ENCODE data around the gene RIN2.

RIN2 gene

DNA sequence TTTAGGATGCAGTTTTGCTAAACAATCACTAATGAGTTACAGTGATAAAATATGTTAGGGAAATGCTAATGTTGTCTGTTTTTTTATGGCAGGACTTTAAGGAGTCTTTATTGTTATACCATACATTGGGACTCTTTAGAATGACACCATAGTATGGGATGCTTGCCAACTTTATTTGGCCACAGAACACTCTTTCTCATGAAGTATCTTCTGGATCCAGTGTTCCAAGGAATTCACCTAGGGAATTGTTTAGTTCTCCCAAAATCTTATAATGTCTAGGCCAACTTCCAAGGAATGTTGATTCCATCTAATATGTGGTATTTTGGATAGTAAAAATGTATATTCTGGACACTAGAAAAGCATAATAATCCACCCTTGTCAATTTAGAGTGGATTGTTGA, 3.3 kb downstream of the RIN2 start:
- no peak overlapping the region for H3K4me3 ChIP-seq (ENCODE audit: low read length)
- no peak for TF ChIP-seq CTCF (IDR thresholded peaks at IDR 0.05; ENCODE audit: insufficient read depth, low read depth, low read length, missing control alignments)
- no peak for DNase-seq (ENCODE audit: low read depth)

- no peak overlapping the region for H3K4me3 ChIP-seq (ENCODE audit: low read length)
- no peak for DNase-seq (ENCODE audit: low read depth)
- TF ChIP-seq CTCF (IDR thresholded peaks at IDR 0.05; ENCODE audit: insufficient read depth, low read depth, low read length, missing control alignments), result no peak
These were observed 3.8 kb downstream of the RIN2 start for GRCh38 chr20:19761841-19762240.

DNA sequence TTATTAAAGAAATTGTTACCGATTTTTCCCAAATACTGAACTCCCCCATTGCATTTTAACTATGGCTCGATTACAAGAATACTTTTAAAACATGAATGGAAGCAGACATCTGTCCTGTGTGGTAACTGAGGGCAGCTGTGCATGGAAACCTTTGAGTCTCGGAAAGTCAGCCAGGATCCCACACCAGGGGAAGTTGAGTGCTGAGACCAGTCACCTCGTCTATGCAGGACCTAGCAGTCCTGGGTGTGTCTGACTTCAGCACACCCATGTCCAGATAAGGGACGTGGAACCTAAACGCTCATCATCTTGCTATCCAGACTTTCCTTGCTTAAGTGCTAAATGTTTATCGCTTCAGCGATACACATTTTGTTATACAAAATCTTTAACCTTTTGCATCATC, 6.1 kb downstream of the RIN2 start:
- TF ChIP-seq CTCF (IDR thresholded peaks at IDR 0.05; ENCODE audit: insufficient read depth, low read depth, low read length, missing control alignments), result no peak
- H3K4me3 ChIP-seq (ENCODE audit: low read length), result no peak overlapping the region
- no peak for DNase-seq (ENCODE audit: low read depth)

GRCh38 chr20:19765266-19765665, 7.2 kb downstream of the RIN2 start:
- TF ChIP-seq CTCF (IDR thresholded peaks at IDR 0.05; ENCODE audit: insufficient read depth, low read depth, low read length, missing control alignments), result no peak
- DNase-seq (ENCODE audit: low read depth), result no peak
- no peak overlapping the region for H3K4me3 ChIP-seq (ENCODE audit: low read length)

DNA sequence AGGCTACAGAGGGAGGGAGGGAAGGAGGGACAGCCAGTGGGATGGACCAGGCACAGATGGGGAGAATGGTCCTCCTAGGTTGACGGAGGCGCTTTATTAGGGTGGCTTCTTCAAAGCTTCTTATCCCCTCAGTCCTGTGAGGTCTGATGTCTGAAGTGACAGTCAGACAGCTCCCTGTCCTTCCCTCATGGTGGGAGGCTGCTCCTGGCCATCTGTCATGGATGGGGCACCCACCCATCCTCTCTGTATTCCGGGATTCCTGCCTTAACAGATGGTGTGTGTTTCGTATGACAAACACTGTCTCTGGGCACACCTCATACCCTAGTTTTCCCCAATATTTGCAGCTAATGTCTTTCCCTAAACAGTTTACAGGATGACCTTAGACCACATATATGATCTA, 7.9 kb downstream of the RIN2 start:
- TF ChIP-seq CTCF (IDR thresholded peaks at IDR 0.05; ENCODE audit: insufficient read depth, low read depth, low read length, missing control alignments), result no peak
- H3K4me3 ChIP-seq (ENCODE audit: low read length), result no peak overlapping the region
- no peak for DNase-seq (ENCODE audit: low read depth)

DNA sequence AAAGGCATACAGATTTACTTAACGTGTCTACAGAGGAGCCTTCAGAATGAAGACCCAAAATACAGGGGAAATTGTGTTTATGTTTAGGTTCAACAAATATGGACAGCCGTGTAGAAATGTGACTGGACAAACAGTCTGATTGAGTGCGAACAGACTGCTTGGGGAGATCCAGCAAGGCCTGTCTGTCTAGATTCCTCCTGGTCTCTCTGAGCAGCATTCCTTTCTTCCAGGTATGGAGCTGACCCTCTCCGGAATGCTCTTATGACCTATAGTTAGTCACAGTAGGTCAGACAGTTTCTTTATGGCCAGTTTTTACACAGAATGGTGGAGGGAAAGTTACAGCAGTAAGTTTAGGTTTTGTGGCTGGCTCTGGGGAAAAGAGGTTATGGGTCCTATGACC, 9.0 kb downstream of the RIN2 start:
- peak; percentile 70 for DNase-seq (ENCODE audit: low read depth)

More for the DNA sequence above, 9.0 kb downstream of the RIN2 start:
- no peak for TF ChIP-seq CTCF (IDR thresholded peaks at IDR 0.05; ENCODE audit: insufficient read depth, low read depth, low read length, missing control alignments)
- no peak overlapping the region for H3K4me3 ChIP-seq (ENCODE audit: low read length)
